ENCODE data around the gene HHATL. TPM values are rescaled to one million over a fixed set of nuclear protein-coding genes. Genes with fewer than 3 reads are reported as not detected.

HHATL gene
- total and polyA plus RNA-seq, 2 of the 8 experiments (the other 6 are each of a cell fraction or from before 2014, with no cell fraction given): 0.18 TPM; not detected in 1

- H3K27ac ChIP-seq (ENCODE audit: low read depth, low read length): no peak overlapping the region
- peaks cover 2% of the 10 kb centered on the region; the same call in 1 of the 2 replicates for H3K23me2 ChIP-seq (ENCODE audit: low read depth, low read length)
- peaks cover 0 to 2% of the 10 kb centered on the region in 2 experiments for H4K20me1 ChIP-seq (replicated peaks in 1 of 2; ENCODE audit: control insufficient read depth in 1 of 2, insufficient read depth in 2 of 2, low read length in 2 of 2)
- H3K4ac ChIP-seq (replicated peaks; ENCODE audit: insufficient read length, low read depth, low read length): no peak overlapping the region
- no peak overlapping the region for H3K4me3 ChIP-seq (ENCODE audit: extremely low read depth in 1 of 4, insufficient read depth in 2 of 4, low read depth in 3 of 4, low read length in 4 of 4)
- no peak overlapping the region for H3K18ac ChIP-seq (ENCODE audit: extremely low read depth, low read length)
- no peaks in the 10 kb centered on the region for H3K36me3 ChIP-seq (ENCODE audit: control insufficient read depth in 2 of 4, insufficient read depth in 4 of 4, low read length in 3 of 4)
- H4K91ac ChIP-seq (replicated peaks; ENCODE audit: insufficient read length, low read length): no peak overlapping the region
- 90% methylated on average over 10 of the region's 10 CpGs; no CpG with 5 or more reads in 1 of the 2 experiments for WGBS, 2 experiments (ENCODE audit: extremely low coverage in 1 of 2, insufficient coverage in 1 of 2, insufficient read length in 1 of 2, insufficient replicate concordance in 2 of 2, low coverage in 1 of 2, low lambda C conversion rate in 2 of 2, missing lambda C conversion rate in 1 of 2)
- H4K5ac ChIP-seq (ENCODE audit: insufficient read length, low read depth, low read length): no peak overlapping the region
- H2BK12ac ChIP-seq (ENCODE audit: low read depth, low read length): no peak overlapping the region
- H2BK5ac ChIP-seq (ENCODE audit: low read depth, low read length): no peak overlapping the region
- no peak overlapping the region for H3K56ac ChIP-seq (replicated peaks; ENCODE audit: insufficient read length, low read depth, low read length)
- H3K79me2 ChIP-seq (ENCODE audit: control insufficient read depth in 1 of 2, insufficient read depth in 2 of 2, low read length in 2 of 2): no peaks in the 10 kb centered on the region
- no peaks in the 10 kb centered on the region for H3K9me3 ChIP-seq (ENCODE audit: insufficient read depth in 2 of 2, low read depth in 1 of 2, low read length in 1 of 2)
- H3K4me1 ChIP-seq (replicated peaks in 1 of 4; ENCODE audit: control insufficient read depth in 3 of 4, insufficient read depth in 4 of 4, low read length in 3 of 4): peaks cover 0 to 12% (median 0%) of the 10 kb centered on the region in 4 experiments; a peak in 3 of 7 replicates
- H3K23ac ChIP-seq (ENCODE audit: insufficient read length): no peak overlapping the region
- no peak overlapping the region for H3K14ac ChIP-seq (ENCODE audit: insufficient read length)
- no peak overlapping the region for H3K9ac ChIP-seq (replicated peaks in 1 of 4; ENCODE audit: extremely low read depth in 1 of 4, low read depth in 3 of 4, low read length in 3 of 4)
- H2AK5ac ChIP-seq (ENCODE audit: low read depth, low read length): no peak overlapping the region
- no peak overlapping the region for H2BK20ac ChIP-seq (ENCODE audit: low read length)
- H3K79me1 ChIP-seq (ENCODE audit: low read depth, low read length): no peaks in the 10 kb centered on the region
- no peak overlapping the region for H2BK15ac ChIP-seq (ENCODE audit: low read length)
- POLR2A ChIA-PET (ENCODE audit: partially characterized antibody): no interaction called here
- no peak overlapping the region for H3K4me2 ChIP-seq (ENCODE audit: insufficient read depth in 1 of 2, low read depth in 2 of 2, low read length in 2 of 2)
- no peak overlapping the region for H2BK120ac ChIP-seq (replicated peaks; ENCODE audit: low read depth, low read length)
- FAIRE-seq (no peak), DNase-seq (ENCODE audit: low read depth in 1 of 2, low spot score in 2 of 2) (peak in 1 of 2 experiments; percentile 42)
- TF ChIP-seq RBBP5 (IDR thresholded peaks at IDR 0.05; ENCODE audit: borderline replicate concordance, low read depth, low read length) (no peak), TBP (IDR thresholded peaks at IDR 0.05; ENCODE audit: low read depth, low read length) (no peak)
- 0 out of 7 replicates have a peak, but pooled peaks cover 0 to 2% (median 0%) of the 10 kb centered on the region in 4 experiments for H3K27me3 ChIP-seq (replicated peaks in 1 of 4; ENCODE audit: control insufficient read depth in 3 of 4, extremely low read depth in 1 of 4, insufficient read depth in 3 of 4, low read length in 3 of 4)
- CTCF ChIA-PET (ENCODE audit: partially characterized antibody): interaction anchor here (1.4 to 2.0 kb wide), 3 partner anchors 11 to 38 kb away, joined by 5 to 9 read pairs (median 6); no protein-coding TSS in a partner anchor
- no peak overlapping the region for H2AFZ ChIP-seq (ENCODE audit: low read length)
- H4K8ac ChIP-seq (ENCODE audit: extremely low read depth, insufficient read depth, low read length): no peak overlapping the region
Observed at GRCh38 chr3:42699511-42699971, 3.1 kb downstream of the HHATL start.
